ENCODE data around the gene MAP3K12. TPM values are rescaled to one million over a fixed set of nuclear protein-coding genes. Genes with fewer than 3 reads are reported as not detected.

Gene MAP3K12
- total RNA-seq, 1 experiment from 2014 or later: 3.9 TPM

- Histone ChIP-seq H3K4me3 (ENCODE audit: low read depth, low read length) (no peak overlapping the region), H3K36me3 (ENCODE audit: control insufficient read depth, insufficient read depth, low read length) (peaks cover 7% of the 10 kb centered on the region), H3K27me3 (replicated peaks; ENCODE audit: control insufficient read depth, insufficient read depth, low read length) (no peaks in the 10 kb centered on the region), H3K4me1 (no peaks in the 10 kb centered on the region; the same call in 1 of the 2 replicates), H3K9me3 (no peaks in the 10 kb centered on the region)
- Mint-ChIP-seq H3K4me1 (ENCODE audit: low read depth, unreplicated experiment) (peaks cover 2% of the 10 kb centered on the region), H3K4me3 (ENCODE audit: unreplicated experiment) (no peak overlapping the region), H3K9me3 (ENCODE audit: unreplicated experiment) (no peaks in the 10 kb centered on the region), H3K36me3 (ENCODE audit: insufficient read depth, unreplicated experiment) (peaks cover 76% of the 10 kb centered on the region), H3K27me3 (ENCODE audit: insufficient read depth, unreplicated experiment) (no peaks in the 10 kb centered on the region), H3K27ac (ENCODE audit: unreplicated experiment) (peak overlapping the region; percentile 72)
- ChIA-PET POLR2A (interaction anchor here (0.6 kb wide), 1 partner anchor 212 kb away, joined by 3 read pairs; no protein-coding TSS in a partner anchor), CTCF (no interaction called here)
- no peak for TF ChIP-seq CTCF (IDR thresholded peaks at IDR 0.05; ENCODE audit: insufficient read depth in 1 of 2, low read depth in 1 of 2, low read length in 1 of 2, severe bottlenecking in 1 of 2, unreplicated experiment in 1 of 2)
- DNase-seq: peak in 1 of 2 experiments; percentile 16
- intact Hi-C loops (cut with micrococcal nuclease; ENCODE audit: unreplicated experiment): no loop called here
- no TSS peak for BruUV-seq (replicated peaks)
These were observed 12.3 kb downstream of the MAP3K12 start for GRCh38 chr12:53486736-53487487.

GRCh38 chr12:53485955-53486735 is 13.1 kb downstream of the MAP3K12 start:
- H3K27me3 Mint-ChIP-seq (ENCODE audit: insufficient read depth, unreplicated experiment): no peaks in the 10 kb centered on the region
- peak in 1 of 2 experiments; percentile 17 for DNase-seq
- CTCF ChIA-PET: no interaction called here
- no peak for TF ChIP-seq CTCF (IDR thresholded peaks at IDR 0.05; ENCODE audit: insufficient read depth in 1 of 2, low read depth in 1 of 2, low read length in 1 of 2, severe bottlenecking in 1 of 2, unreplicated experiment in 1 of 2)
- no peaks in the 10 kb centered on the region for H3K27me3 ChIP-seq (replicated peaks; ENCODE audit: control insufficient read depth, insufficient read depth, low read length)
- H3K36me3 ChIP-seq (ENCODE audit: control insufficient read depth, insufficient read depth, low read length): peaks cover 9% of the 10 kb centered on the region
- H3K4me3 ChIP-seq (ENCODE audit: low read depth, low read length): no peak overlapping the region
- POLR2A ChIA-PET: interaction anchor here (0.6 kb wide), 1 partner anchor 211 kb away, joined by 3 read pairs; no protein-coding TSS in a partner anchor
- H3K36me3 Mint-ChIP-seq (ENCODE audit: insufficient read depth, unreplicated experiment): peaks cover 82% of the 10 kb centered on the region
- H3K27ac Mint-ChIP-seq (ENCODE audit: unreplicated experiment): peak overlapping the region; percentile 72
- intact Hi-C loops (cut with micrococcal nuclease; ENCODE audit: unreplicated experiment): no loop called here
- no peaks in the 10 kb centered on the region for H3K9me3 Mint-ChIP-seq (ENCODE audit: unreplicated experiment)
- no TSS peak for BruUV-seq (replicated peaks)
- no peak overlapping the region for H3K4me3 Mint-ChIP-seq (ENCODE audit: unreplicated experiment)
- no peaks in the 10 kb centered on the region for H3K4me1 Mint-ChIP-seq (ENCODE audit: low read depth, unreplicated experiment)
- H3K9me3 ChIP-seq: no peaks in the 10 kb centered on the region
- H3K4me1 ChIP-seq: no peaks in the 10 kb centered on the region; the same call in 1 of the 2 replicates

GRCh38 chr12:53484686-53485575 is 14.3 kb downstream of the MAP3K12 start:
- Histone ChIP-seq H3K9me3 (no peaks in the 10 kb centered on the region), H3K4me3 (ENCODE audit: low read depth, low read length) (no peak overlapping the region), H3K36me3 (ENCODE audit: control insufficient read depth, insufficient read depth, low read length) (peaks cover 9% of the 10 kb centered on the region), H3K4me1 (no peaks in the 10 kb centered on the region; the same call in 1 of the 2 replicates), H3K27me3 (replicated peaks; ENCODE audit: control insufficient read depth, insufficient read depth, low read length) (no peaks in the 10 kb centered on the region)
- Mint-ChIP-seq H3K4me3 (ENCODE audit: unreplicated experiment) (no peak overlapping the region), H3K27ac (ENCODE audit: unreplicated experiment) (peak overlapping the region; percentile 1), H3K27me3 (ENCODE audit: insufficient read depth, unreplicated experiment) (no peaks in the 10 kb centered on the region), H3K9me3 (ENCODE audit: unreplicated experiment) (no peaks in the 10 kb centered on the region), H3K36me3 (ENCODE audit: insufficient read depth, unreplicated experiment) (peaks cover 86% of the 10 kb centered on the region), H3K4me1 (ENCODE audit: low read depth, unreplicated experiment) (no peaks in the 10 kb centered on the region)
- intact Hi-C loops (cut with micrococcal nuclease; ENCODE audit: unreplicated experiment): no loop called here
- DNase-seq: no peak
- ChIA-PET POLR2A (no interaction called here), CTCF (no interaction called here)
- no peak for TF ChIP-seq CTCF (IDR thresholded peaks at IDR 0.05; ENCODE audit: insufficient read depth in 1 of 2, low read depth in 1 of 2, low read length in 1 of 2, severe bottlenecking in 1 of 2, unreplicated experiment in 1 of 2)
- no TSS peak for BruUV-seq (replicated peaks)
